Heart left ventricle (tissue), 16 donors: Measurements from ENCODE around the gene KCNE4. TPM values are rescaled to one million over a fixed set of nuclear protein-coding genes. Genes with fewer than 3 reads are reported as not detected.

Source experiments
- ATAC-seq, 4 donors: fragments of 200-7000 bp; cut with Tn5 transposase; one replicate each; pipeline ENCODE4 v1.9.1; 2020 to 2022; ENCODE audit warnings: moderate library complexity in 4 of 4, mild to moderate bottlenecking in 3 of 4, moderate number of reproducible peaks in 1 of 4
- DNase-seq, 5 donors: peaks; one replicate each; pipeline ENCODE4 v3.0.0-alpha.2; 2020
- H3K27ac ChIP-seq, 12 donors: fragments of 200-600 bp; sonication (generic) in 4 of 12; one replicate each; pipeline versions ENCODE4 v1.5.0 to v1.8.0; 2016 to 2022; ENCODE audit warnings: mild to moderate bottlenecking in 2 of 12
- H3K27me3 ChIP-seq, 9 donors: fragments of 200-600 bp; sonication (generic) in 2 of 9; one replicate each; pipeline versions ENCODE4 v1.5.1 to v1.8.0; 2016 to 2022; ENCODE audit warnings: mild to moderate bottlenecking in 3 of 9
- H3K36me3 ChIP-seq, 9 donors: fragments of 200-600 bp; sonication (generic) in 2 of 9; one replicate each; pipeline versions ENCODE4 v1.5.0 to v1.8.0; 2018 to 2022; ENCODE audit warnings: mild to moderate bottlenecking in 2 of 9
- H3K4me1 ChIP-seq, 12 donors: fragments of 200-600 bp; sonication (generic) in 4 of 12; one replicate each; pipeline versions ENCODE4 v1.5.0 to v1.8.0; 2016 to 2022; ENCODE audit warnings: mild to moderate bottlenecking in 3 of 12
- H3K4me3 ChIP-seq, 12 donors: fragments of 200-600 bp; sonication (generic) in 4 of 12; one replicate each; pipeline versions ENCODE4 v1.5.0 to v1.8.0; 2017 to 2022; ENCODE audit warnings: mild to moderate bottlenecking in 9 of 12, moderate library complexity in 4 of 12
- H3K9me3 ChIP-seq, 12 donors: fragments of 200-600 bp; sonication (generic) in 4 of 12; one replicate each; pipeline versions ENCODE4 v1.5.0 to v1.8.0; 2016 to 2022; ENCODE audit warnings: mild to moderate bottlenecking in 1 of 12
- POLR2A ChIP-seq, 2 donors: fragments of 450-650 bp; IDR thresholded peaks; one replicate each; pipeline ENCODE4 v1.6.1; 2017; ENCODE audit warnings: antibody characterized with exemption in 2 of 2, mild to moderate bottlenecking in 2 of 2, moderate library complexity in 2 of 2
- WGBS, 4 donors: extraction: QIAGEN DNeasy Blood & Tissue Kit in 2 of 4; methylation state at CpG; one replicate each; pipeline versions ENCODE4 v1.1.5 to v1.1.7; 2013 to 2018; 5-methylcytosine and 5-hydroxymethylcytosine counted together
- intact Hi-C, 10 donors: fragments of 100-400 bp; cut with DNase I; formaldehyde crosslinking; loops; one replicate each; pipeline versions ENCODE4 v1.11.1 to v1.14.2; 2022
- polyA plus RNA-seq, 2 donors: library from polyadenylated mRNA; stranded (reverse); fragments of 200-250 nt; gene quantifications; one replicate each; pipeline ENCODE4 v1.2.3, GENCODE V29; 2013
- total RNA-seq, 9 donors: library from RNA; depleted of rRNA in 2 of 9; stranded (reverse); fragments of >200 nt in 2 of 9; fragmentation: NEBNext Ultra II Directional in 3 of 9; extraction: Animal tissue kit (Norgen Biotek cat#: 25700) in 3 of 9; gene quantifications; one replicate each; pipeline versions ENCODE4 v1.1.0 to v1.2.4, GENCODE V29; 2016 to 2023
- TF ChIP-seq, protein P1 (sequence below), 12 donors: fragments of 200-600 bp; sonication (generic) in 4 of 12; IDR thresholded peaks; one replicate each; pipeline versions ENCODE4 v1.5.0 to v1.8.0; 2018 to 2022; ENCODE audit warnings: antibody characterized with exemption in 12 of 12, mild to moderate bottlenecking in 5 of 12
- donor health status: ischemic (EF 13 %, LVEDD 7.1; RV severe dilation, severe dysfunction).
- donor health status: healthy with polysubstance abuse.
- donor health status: DM: no; HTN: yes; CAD: no.
- donor health status: DM: no; HTN: no; CAD: no.
- donor health status: ischemic (EF 25% LVEDD 6.9; RV normal size, moderate dysfunction).
- donor health status: ischemic (EF 25% LVEDD 5.7; RV mildly dilated, moderate dysfunction).
- donor health status: healthy.
- donor health status: DM: yes; HTN: yes; CAD: no.
- donor health status: ischemic (EF 35%, LVEDD 5.7; RV mildly dilated, moderate dysfunction).
- donor health status: nonischemic (EF 11% LVEDD 7.7; RV severe dilation, severe dysfunction).
- donor health status: DM: yes; HTN: yes; CAD: no.
- donor health status: PGD.
- donor health status: ischemic (EF 29% LVEDD 5.4; RV normal size, mild dysfunction).
- donor health status: nonischemic (EF 23%, LVEDD 6.1; RV moderate dilation, normal function).

KCNE4 gene
- total and polyA plus RNA-seq, 11 donors, result 0.69 to 3.7 (median 1.6) TPM

DNA sequence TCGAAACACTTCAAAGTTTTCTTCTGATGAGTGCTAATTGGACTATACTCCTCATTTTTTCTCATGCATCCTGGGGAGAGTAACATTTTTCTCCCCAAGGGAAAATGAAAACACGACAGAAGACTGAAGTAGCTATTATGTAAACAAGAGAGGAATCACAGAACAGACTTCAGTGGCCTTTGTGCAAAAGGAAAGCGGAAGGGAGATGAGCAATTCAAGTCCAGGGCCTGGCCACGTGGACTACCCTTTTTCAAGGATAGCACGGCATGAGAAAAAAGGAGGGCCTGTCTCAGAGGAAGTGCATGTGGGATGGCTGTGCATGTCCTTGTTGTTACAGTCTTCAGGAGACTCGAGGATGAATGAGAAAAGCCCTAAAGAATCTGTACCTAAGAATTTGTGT, 43.8 kb upstream of the KCNE4 start:
- intact Hi-C loops, result loop anchor here in 1 of 10 donors (5.0 kb wide), 1 partner anchor 34 kb away; no protein-coding TSS in a partner anchor
- no peak overlapping the region for H3K4me3 ChIP-seq
- no peaks in the 10 kb centered on the region for H3K27me3 ChIP-seq
- DNase-seq, result peak in 3 of 5 donors; percentile 23 to 34 (median 32)
- no peaks in the 10 kb centered on the region for H3K36me3 ChIP-seq
- WGBS, 4 donors, result 43 to 58% (median 52%) methylated on average over 6 of the region's 6 CpGs
- no peaks in the 10 kb centered on the region for H3K4me1 ChIP-seq
- H3K9me3 ChIP-seq, result no peaks in the 10 kb centered on the region
- no peak for TF ChIP-seq POLR2A (IDR thresholded peaks at IDR 0.05)
- TF ChIP-seq, protein P1, sequence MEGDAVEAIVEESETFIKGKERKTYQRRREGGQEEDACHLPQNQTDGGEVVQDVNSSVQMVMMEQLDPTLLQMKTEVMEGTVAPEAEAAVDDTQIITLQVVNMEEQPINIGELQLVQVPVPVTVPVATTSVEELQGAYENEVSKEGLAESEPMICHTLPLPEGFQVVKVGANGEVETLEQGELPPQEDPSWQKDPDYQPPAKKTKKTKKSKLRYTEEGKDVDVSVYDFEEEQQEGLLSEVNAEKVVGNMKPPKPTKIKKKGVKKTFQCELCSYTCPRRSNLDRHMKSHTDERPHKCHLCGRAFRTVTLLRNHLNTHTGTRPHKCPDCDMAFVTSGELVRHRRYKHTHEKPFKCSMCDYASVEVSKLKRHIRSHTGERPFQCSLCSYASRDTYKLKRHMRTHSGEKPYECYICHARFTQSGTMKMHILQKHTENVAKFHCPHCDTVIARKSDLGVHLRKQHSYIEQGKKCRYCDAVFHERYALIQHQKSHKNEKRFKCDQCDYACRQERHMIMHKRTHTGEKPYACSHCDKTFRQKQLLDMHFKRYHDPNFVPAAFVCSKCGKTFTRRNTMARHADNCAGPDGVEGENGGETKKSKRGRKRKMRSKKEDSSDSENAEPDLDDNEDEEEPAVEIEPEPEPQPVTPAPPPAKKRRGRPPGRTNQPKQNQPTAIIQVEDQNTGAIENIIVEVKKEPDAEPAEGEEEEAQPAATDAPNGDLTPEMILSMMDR (IDR thresholded peaks at IDR 0.05), result no peak
- ATAC-seq, result peak in 2 of 4 donors; percentile 41 to 71
- peak overlapping the region in 4 of 12 donors; percentile 6 to 56 (median 10) for H3K27ac ChIP-seq

DNA sequence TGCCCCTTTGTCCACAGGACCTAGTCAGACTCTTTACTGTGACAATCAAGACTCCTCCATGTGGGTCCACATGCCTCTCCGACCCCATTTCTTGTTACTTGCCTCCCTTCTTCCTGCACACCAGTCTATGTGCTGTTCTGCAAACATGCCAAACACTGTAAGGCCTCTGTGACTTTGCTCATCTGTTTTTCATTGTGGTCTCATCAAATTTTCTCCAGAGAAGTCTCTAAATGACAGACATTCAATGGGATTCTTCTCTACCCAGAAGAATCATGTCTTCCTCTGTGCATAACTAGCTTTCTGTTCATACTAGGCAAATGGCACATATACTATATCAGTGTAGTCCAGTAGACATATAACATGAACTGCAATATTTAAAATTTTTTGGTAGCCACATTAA, 43.0 kb upstream of the KCNE4 start:
- intact Hi-C loops, result loop anchor here in 1 of 10 donors (5.0 kb wide), 1 partner anchor 33 kb away; no protein-coding TSS in a partner anchor

DNA sequence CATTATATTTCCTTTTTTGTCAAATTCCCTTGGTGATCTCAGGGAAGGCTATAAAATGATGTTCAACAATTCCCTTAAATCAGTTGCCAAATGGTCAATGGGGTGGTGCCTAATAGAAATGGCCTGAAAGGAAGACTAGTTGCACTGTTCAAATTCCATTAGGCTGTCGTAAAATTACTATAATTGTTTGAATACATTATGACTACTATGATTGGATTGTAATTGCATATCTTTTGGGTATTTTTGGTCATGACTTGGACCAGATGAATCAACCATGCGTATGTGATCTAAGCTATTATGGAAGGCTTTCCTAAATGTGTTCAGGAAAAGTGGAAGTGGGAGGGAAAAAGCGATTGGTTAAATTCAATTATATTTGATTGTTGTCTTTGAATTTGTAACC, 41.3 kb upstream of the KCNE4 start:
- Histone ChIP-seq H3K9me3 (no peaks in the 10 kb centered on the region), H3K27me3 (no peaks in the 10 kb centered on the region), H3K36me3 (no peaks in the 10 kb centered on the region), H3K4me1 (no peaks in the 10 kb centered on the region), H3K27ac (no peak overlapping the region), H3K4me3 (no peak overlapping the region)
- DNase-seq, result no peak
- TF ChIP-seq POLR2A (IDR thresholded peaks at IDR 0.05), result no peak
- TF ChIP-seq, protein P1 (IDR thresholded peaks at IDR 0.05), result no peak
- no peak for ATAC-seq
- 86 to 93% (median 87%) methylated on average over 3 of the region's 3 CpGs for WGBS, 4 donors
- intact Hi-C loops, result no loop called here

More for the DNA sequence above, 43.0 kb upstream of the KCNE4 start:
- H3K27me3 ChIP-seq, result no peaks in the 10 kb centered on the region
- no peak overlapping the region for H3K4me3 ChIP-seq
- ATAC-seq (no peak), DNase-seq (no peak)
- TF ChIP-seq, protein P1 (IDR thresholded peaks at IDR 0.05), result no peak
- TF ChIP-seq POLR2A (IDR thresholded peaks at IDR 0.05), result no peak
- WGBS, 4 donors, result 77 to 96% (median 89%) methylated on average over 1 of the region's 1 CpG
- H3K9me3 ChIP-seq, result no peaks in the 10 kb centered on the region
- no peaks in the 10 kb centered on the region for H3K4me1 ChIP-seq
- no peaks in the 10 kb centered on the region for H3K36me3 ChIP-seq
- H3K27ac ChIP-seq, result no peak overlapping the region

DNA sequence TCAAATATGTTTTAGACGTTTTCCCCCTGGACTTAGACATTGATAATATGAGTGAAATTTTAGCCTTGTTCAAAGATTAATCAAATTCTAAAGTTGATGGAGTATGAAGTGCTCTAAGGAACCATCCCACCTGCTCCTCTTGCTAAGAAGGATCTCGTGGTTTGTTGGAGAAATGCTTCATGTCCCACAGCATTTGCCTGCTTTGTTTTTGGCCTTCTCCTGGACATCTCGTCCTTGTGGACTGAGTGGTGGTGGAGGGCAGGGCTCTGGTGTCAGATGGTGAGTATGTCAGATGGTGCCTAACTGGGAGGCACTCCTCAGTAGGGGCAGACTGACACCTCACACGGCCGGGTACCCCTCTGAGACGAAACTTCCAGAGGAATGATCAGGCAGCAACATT, 39.7 kb upstream of the KCNE4 start:
- Histone ChIP-seq H3K4me3 (no peak overlapping the region), H3K9me3 (no peaks in the 10 kb centered on the region), H3K27ac (no peak overlapping the region), H3K4me1 (no peaks in the 10 kb centered on the region), H3K27me3 (no peaks in the 10 kb centered on the region), H3K36me3 (no peaks in the 10 kb centered on the region)
- TF ChIP-seq POLR2A (IDR thresholded peaks at IDR 0.05), result no peak
- TF ChIP-seq, protein P1 (IDR thresholded peaks at IDR 0.05), result no peak
- intact Hi-C loops, result no loop called here
- no peak for DNase-seq
- WGBS, 4 donors, result 71 to 84% (median 77%) methylated on average over 6 of the region's 6 CpGs
- ATAC-seq, result no peak
